Kidney epithelial cell (primary cell): ENCODE results near the gene STRBP. TPM values are rescaled to one million over a fixed set of nuclear protein-coding genes. Genes with fewer than 3 reads are reported as not detected.
"Not testable (repeated sequence)": the region's sequence is repeated elsewhere in the genome, so short reads cannot be mapped to it uniquely, and the experiment has no call there.

ENCODE experiments used
- DNase-seq: peaks from one replicate; pipeline ENCODE4 v3.0.0-alpha.2; 2010; ENCODE audit warnings: low read depth
- H3K27me3 ChIP-seq: 2 replicates; pipeline ENCODE4 v1.6.0; 2011; ENCODE audit warnings: low read length; ENCODE audit not compliant: control insufficient read depth, insufficient read depth
- H3K36me3 ChIP-seq: 2 replicates; pipeline ENCODE4 v1.5.1; 2011; ENCODE audit warnings: low read length; ENCODE audit not compliant: control insufficient read depth, insufficient read depth
- H3K4me3 ChIP-seq: 2 replicates; pipeline ENCODE4 v1.5.1; 2011; ENCODE audit warnings: low read depth, mild to moderate bottlenecking, control low read depth, low read length
- total RNA-seq: library from RNA; depleted of rRNA; stranded (reverse); fragments of >200 nt; gene quantifications from 2 replicates; pipeline ENCODE4 v1.2.3, GENCODE V29; 2015
- TF ChIP-seq, protein P1 (sequence below): IDR thresholded peaks from 2 replicates; pipeline ENCODE4 v1.5.1; 2011; ENCODE audit warnings: mild to moderate bottlenecking, moderate library complexity, low read length, control low read depth, inconsistent platforms; ENCODE audit not compliant: insufficient read depth, poor library complexity, severe bottlenecking

STRBP gene
- total RNA-seq, 1 donor from 2014 or later: 27.5 TPM

- H3K36me3 ChIP-seq: no peaks in the 10 kb centered on the region
- no peaks in the 10 kb centered on the region for H3K27me3 ChIP-seq
- TF ChIP-seq, protein P1, sequence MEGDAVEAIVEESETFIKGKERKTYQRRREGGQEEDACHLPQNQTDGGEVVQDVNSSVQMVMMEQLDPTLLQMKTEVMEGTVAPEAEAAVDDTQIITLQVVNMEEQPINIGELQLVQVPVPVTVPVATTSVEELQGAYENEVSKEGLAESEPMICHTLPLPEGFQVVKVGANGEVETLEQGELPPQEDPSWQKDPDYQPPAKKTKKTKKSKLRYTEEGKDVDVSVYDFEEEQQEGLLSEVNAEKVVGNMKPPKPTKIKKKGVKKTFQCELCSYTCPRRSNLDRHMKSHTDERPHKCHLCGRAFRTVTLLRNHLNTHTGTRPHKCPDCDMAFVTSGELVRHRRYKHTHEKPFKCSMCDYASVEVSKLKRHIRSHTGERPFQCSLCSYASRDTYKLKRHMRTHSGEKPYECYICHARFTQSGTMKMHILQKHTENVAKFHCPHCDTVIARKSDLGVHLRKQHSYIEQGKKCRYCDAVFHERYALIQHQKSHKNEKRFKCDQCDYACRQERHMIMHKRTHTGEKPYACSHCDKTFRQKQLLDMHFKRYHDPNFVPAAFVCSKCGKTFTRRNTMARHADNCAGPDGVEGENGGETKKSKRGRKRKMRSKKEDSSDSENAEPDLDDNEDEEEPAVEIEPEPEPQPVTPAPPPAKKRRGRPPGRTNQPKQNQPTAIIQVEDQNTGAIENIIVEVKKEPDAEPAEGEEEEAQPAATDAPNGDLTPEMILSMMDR: no peak
- no peak overlapping the region for H3K4me3 ChIP-seq
- DNase-seq: no peak
Observed at GRCh38 chr9:123191680-123192079, 76.7 kb downstream of the STRBP start.

GRCh38 chr9:123191260-123191659, 77.1 kb downstream of the STRBP start:
- Histone ChIP-seq H3K4me3 (no peak overlapping the region), H3K36me3 (no peaks in the 10 kb centered on the region), H3K27me3 (no peaks in the 10 kb centered on the region)
- no peak for DNase-seq
- TF ChIP-seq, protein P1: no peak

GRCh38 chr9:123187131-123187530, 81.3 kb downstream of the STRBP start:
- Histone ChIP-seq H3K4me3 (no peak overlapping the region), H3K36me3 (no peaks in the 10 kb centered on the region), H3K27me3 (no peaks in the 10 kb centered on the region)
- TF ChIP-seq, protein P1: no peak
- DNase-seq: no peak

- not testable (repeated sequence) for H3K36me3 ChIP-seq, DNase-seq, H3K27me3 ChIP-seq, H3K4me3 ChIP-seq
Observed at GRCh38 chr9:123186029-123186428, 82.4 kb downstream of the STRBP start.

- H3K36me3 ChIP-seq: no peaks in the 10 kb centered on the region
- no peaks in the 10 kb centered on the region for H3K27me3 ChIP-seq
- no peak overlapping the region for H3K4me3 ChIP-seq
- TF ChIP-seq, protein P1: no peak
- DNase-seq: no peak
Observed at GRCh38 chr9:123176949-123177348, 91.4 kb downstream of the STRBP start.

- DNase-seq: no peak
- Histone ChIP-seq H3K36me3 (no peaks in the 10 kb centered on the region), H3K4me3 (no peak overlapping the region), H3K27me3 (no peaks in the 10 kb centered on the region)
- TF ChIP-seq, protein P1: no peak
Observed at GRCh38 chr9:123175854-123176629, 92.3 kb downstream of the STRBP start.
